ENCODE results near the gene NBPF11.
"Not testable (repeated sequence)": the region's sequence is repeated elsewhere in the genome, so short reads cannot be mapped to it uniquely, and the experiment has no call there.

GRCh38 chr1:148195115-148195514 is 43.0 kb upstream of the NBPF11 start:
- TF ChIP-seq SP1 (IDR thresholded peaks at IDR 0.05); TARDBP (IDR thresholded peaks at IDR 0.05); ELF4 (IDR thresholded peaks at IDR 0.05); ZNF384 (IDR thresholded peaks at IDR 0.05); FOXA1 (IDR thresholded peaks at IDR 0.05); LEF1 (IDR thresholded peaks at IDR 0.05; ENCODE audit: borderline replicate concordance); FOXK2 (IDR thresholded peaks at IDR 0.05); SUZ12 (IDR thresholded peaks at IDR 0.05); PKNOX1 (IDR thresholded peaks at IDR 0.05); HDGF (IDR thresholded peaks at IDR 0.05; ENCODE audit: borderline replicate concordance): not testable (repeated sequence)

Data from HEK293T (cell line).